ENCODE measurements around the gene MMRN1. TPM values are rescaled to one million over a fixed set of nuclear protein-coding genes. Genes with fewer than 3 reads are reported as not detected.

The MMRN1 gene, protein sequence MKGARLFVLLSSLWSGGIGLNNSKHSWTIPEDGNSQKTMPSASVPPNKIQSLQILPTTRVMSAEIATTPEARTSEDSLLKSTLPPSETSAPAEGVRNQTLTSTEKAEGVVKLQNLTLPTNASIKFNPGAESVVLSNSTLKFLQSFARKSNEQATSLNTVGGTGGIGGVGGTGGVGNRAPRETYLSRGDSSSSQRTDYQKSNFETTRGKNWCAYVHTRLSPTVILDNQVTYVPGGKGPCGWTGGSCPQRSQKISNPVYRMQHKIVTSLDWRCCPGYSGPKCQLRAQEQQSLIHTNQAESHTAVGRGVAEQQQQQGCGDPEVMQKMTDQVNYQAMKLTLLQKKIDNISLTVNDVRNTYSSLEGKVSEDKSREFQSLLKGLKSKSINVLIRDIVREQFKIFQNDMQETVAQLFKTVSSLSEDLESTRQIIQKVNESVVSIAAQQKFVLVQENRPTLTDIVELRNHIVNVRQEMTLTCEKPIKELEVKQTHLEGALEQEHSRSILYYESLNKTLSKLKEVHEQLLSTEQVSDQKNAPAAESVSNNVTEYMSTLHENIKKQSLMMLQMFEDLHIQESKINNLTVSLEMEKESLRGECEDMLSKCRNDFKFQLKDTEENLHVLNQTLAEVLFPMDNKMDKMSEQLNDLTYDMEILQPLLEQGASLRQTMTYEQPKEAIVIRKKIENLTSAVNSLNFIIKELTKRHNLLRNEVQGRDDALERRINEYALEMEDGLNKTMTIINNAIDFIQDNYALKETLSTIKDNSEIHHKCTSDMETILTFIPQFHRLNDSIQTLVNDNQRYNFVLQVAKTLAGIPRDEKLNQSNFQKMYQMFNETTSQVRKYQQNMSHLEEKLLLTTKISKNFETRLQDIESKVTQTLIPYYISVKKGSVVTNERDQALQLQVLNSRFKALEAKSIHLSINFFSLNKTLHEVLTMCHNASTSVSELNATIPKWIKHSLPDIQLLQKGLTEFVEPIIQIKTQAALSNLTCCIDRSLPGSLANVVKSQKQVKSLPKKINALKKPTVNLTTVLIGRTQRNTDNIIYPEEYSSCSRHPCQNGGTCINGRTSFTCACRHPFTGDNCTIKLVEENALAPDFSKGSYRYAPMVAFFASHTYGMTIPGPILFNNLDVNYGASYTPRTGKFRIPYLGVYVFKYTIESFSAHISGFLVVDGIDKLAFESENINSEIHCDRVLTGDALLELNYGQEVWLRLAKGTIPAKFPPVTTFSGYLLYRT
- not detected in 5 replicates for total RNA-seq (2022; extraction: Qiagen RNA extraction; ENCODE audit: low read depth)

DNA sequence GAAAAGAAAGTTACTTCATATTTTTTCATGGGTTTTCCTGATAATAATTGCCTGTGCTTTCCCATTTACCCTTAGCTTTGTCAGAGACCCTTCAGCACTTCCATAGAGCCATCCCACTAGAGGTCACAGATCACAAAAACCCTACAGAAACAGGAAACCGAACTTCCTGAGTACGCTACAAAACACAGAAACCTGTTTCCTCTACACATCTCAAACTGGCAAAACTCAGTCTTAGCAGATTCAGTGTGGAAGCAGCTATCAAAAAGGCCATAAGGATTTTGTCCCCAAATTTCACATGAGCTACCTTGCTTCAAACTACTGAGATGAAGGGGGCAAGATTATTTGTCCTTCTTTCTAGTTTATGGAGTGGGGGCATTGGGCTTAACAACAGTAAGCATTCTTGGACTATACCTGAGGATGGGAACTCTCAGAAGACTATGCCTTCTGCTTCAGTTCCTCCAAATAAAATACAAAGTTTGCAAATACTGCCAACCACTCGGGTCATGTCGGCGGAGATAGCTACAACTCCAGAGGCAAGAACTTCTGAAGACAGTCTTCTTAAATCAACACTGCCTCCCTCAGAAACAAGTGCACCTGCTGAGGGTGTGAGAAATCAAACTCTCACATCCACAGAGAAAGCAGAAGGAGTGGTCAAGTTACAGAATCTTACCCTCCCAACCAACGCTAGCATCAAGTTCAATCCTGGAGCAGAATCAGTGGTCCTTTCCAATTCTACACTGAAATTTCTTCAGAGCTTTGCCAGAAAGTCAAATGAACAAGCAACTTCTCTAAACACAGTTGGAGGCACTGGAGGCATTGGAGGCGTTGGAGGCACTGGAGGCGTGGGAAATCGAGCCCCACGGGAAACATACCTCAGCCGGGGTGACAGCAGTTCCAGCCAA lies at the start of gene MMRN1:
TSS of gene MMRN1 (plus strand) at position 206 of the 902 bp plus-strand sequence. CDS start at position 324, 118 bp downstream.

Other genes with a start within 250 kb of the MMRN1 start
- 0.09 to 0.56 TPM (median 0.24 TPM) in 4 of 5 replicates, not detected in the other for gene SNCA, start 57.7 kb upstream of the MMRN1 start, total RNA-seq (2022; extraction: Qiagen RNA extraction; ENCODE audit: low read depth)
- not detected in 5 replicates for gene CCSER1, start 232.5 kb downstream of the MMRN1 start, total RNA-seq (2022; extraction: Qiagen RNA extraction; ENCODE audit: low read depth)

All from A549 treated with RU486 at 1 μM for 4 hours (cell line).